ENCODE measurements around the gene NTRK1.

NTRK1 gene
- total RNA-seq, result 0.54 to 2.4 (median 1.1) reads per million in 4 donors

DNA sequence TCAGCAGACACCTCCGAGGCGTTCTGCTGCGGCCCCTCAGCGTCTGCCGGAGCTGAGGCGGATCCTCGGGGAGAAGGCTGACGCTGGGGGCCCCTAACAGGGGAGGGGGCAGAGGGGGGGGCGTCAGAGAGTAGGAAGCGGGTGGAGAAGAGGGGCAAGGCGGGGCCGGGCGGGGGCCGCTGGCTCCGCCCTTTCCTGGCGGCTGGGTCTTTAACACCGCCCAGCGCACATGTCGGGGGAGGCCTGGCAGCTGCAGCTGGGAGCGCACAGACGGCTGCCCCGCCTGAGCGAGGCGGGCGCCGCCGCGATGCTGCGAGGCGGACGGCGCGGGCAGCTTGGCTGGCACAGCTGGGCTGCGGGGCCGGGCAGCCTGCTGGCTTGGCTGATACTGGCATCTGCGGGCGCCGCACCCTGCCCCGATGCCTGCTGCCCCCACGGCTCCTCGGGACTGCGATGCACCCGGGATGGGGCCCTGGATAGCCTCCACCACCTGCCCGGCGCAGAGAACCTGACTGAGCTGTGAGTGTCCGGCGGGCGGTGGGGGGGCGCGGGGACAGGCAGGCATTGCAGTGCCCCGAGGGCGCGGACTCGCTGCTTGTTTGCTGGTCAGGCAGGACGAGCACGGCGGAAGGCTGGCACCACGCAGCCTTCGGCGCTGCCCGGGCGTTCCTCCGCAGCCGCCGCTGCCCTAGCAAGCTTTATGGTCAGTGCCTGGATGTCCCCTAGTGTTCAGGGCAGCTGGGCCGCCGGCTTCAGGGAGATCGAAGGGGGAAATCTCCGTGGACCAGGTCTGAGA is at the start of gene NTRK1:
NTRK1 (plus strand) TSS at position 238 of the 796 bp plus-strand sequence; CDS start at position 308, 70 bp downstream.
- peak; percentile 31 to 55 (median 38) for DNase-seq

DNA sequence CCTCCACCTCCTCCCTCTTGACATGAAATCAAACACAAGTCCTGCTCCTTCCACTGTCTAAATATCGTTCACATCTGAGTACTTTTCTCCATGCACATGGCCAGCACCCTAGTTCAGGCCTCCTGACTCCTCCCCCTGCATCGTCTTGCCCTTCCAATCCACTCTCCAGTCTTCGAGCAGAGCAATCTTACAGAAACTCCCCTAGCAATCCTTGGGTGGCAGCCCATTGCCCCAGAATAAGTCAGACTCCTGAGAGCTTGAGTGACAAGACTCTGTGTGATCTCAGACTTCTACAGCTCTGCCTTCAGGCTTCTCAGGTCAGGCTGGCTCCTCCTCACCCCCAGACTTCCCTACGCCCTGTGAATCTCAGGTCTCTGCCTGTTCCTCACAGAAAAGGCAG is 49.5 kb upstream of the NTRK1 start:
- DNase-seq, result no peak

DNA sequence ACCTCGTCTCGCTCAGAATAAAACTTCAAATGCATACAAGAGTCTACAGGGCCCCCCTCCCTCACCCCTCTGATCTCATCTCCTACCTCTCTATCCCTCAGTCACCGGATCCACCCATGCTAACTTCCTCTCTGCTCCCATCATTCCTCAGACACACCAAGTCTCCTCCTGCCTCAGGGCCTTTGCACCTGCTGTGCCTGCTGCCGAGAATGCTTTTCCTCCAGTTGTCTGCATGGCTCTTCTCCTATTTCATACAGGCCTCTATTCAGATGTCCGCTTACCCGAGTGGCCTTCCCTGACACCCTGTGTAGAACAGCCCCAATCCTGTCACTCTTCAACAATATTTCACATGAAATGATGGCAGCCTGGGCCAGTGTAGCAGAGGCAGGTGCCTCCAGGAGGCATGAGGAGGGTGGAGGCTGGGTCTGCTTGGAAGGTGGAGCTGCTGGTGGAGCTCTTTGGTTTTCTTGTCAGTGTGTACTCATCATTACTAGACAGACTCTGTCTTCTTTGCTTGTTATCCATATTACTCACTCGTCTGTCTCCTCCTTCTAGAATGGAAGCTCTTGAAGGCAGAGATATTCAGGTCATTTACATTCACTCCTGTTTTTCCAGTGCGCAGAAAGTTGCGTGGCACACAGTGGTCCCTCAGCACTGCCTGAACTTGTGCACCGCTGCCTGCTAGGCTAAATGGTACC is 48.2 kb upstream of the NTRK1 start:
- DNase-seq, result no peak

DNA sequence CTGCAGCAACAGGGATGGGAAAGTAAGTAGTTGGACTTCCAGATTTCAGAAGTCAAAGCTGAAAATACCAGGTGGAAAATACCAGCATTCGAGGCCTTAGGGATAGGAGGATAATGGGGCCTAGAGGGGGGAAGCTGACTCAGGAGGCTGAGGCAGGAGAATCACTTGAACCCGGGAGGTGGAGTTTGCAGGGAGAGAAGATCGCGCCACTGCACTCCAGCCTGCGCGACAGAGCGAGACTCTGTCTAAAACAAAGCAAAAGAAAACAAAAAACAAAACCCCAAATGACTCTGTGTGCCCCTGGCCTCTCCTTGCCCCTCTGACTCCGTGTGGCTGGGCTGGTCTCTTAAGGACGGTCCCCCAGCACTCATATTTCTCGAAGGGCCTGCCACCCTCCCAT is 47.4 kb upstream of the NTRK1 start:
- no peak for DNase-seq

DNA sequence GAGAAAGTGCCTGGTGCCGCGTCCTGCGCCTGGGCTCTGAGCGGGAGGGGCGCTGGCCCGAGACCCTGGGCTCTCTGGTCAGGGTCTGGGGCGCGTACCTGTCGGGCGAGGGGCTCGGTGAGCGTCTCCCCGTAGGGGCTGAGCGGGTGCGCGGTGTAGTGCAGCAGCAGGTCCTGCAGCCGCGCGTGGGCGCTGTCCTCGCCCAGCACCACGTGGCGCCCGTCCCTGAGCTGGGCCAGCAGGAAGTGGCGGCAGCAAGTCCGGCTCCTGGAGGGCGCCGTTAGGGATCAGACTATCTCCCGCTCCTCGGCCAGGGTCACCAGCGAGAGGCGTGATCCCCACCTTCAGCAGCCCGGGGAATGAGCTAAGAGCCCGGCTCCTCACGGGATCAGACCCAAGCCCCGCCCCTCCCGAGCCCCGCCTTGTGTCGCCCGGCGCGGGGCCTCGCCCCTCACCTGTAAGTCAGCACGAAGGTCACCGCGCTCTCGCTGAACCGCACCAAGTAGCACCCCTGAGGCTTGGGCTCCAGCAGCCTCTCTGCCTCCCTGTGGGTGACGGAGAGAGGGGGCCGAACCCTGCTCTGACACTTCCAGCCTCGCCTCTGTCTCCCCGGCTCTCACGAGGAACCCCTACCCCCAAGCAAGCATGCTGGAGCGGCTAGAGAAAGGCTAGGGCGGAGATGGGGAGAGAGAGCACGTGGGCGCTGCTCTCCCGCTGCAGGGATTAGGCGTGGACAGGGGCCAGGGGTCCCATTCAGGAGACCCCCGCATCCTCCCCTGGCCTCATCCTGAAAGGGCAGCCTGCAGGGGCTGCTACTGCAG is 46.7 kb upstream of the NTRK1 start:
- DNase-seq, result peak; percentile 63 to 76 (median 72)

DNA sequence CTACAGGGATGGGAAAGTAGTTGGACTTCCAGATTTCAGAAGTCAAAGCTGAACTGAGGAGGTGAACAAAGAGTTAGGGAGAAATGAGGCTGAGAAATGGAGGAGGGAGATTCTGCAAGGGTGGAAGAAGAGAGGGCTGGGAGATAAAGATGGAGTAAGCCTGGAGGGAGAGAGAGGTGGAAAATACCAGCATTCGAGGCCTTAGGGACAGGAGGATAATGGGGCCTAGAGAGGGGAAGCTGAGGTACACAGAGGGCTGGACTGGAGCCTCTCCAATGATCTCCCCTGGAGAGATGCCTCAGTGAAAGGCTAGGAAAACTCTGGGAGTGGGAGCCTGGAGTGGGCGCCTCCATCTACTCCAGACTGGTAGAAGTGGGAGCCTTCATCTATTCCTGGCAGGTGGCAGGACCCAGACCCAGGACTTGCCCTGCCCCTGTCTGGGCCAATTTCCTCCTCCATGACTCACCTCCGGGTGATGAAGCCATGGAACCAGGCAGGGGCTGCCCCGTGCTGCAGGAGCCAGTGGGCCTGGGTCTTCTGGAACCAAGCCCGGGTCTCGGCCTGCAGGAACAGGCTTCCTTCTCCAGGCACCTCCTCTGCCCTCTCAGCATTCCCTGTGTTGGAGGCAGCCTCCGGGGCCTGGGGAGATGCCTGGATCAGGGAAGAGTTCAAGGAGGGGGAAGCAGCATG is 45.9 kb upstream of the NTRK1 start:
- DNase-seq, result peak in 4 of 5 donors; percentile 26 to 52 (median 41)

DNA sequence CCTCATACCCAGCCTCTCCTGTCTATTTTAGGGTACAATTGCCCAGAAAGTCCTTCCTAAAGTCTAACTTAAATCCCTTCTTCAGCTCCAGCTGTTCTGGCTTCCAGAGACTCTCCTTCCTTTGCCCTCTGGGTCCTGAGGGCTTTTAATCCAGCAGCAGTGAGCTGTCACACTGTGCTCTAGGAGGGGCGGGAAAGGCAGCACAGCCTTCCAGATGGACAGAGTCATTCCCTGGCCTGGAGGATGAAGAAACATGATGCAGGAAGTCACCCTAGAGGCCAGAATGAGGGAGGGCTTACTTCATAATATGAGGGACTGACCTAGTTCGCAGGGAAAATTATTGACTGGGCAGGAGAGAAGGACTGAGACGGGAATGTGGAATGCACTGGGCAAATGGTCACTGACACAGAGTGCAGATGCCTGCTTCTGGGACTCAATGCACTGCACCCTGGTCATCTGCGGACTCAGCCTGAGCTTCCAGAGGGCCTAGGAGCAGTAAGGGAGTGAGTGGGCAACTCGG is 45.3 kb upstream of the NTRK1 start:
- DNase-seq, result no peak

DNA sequence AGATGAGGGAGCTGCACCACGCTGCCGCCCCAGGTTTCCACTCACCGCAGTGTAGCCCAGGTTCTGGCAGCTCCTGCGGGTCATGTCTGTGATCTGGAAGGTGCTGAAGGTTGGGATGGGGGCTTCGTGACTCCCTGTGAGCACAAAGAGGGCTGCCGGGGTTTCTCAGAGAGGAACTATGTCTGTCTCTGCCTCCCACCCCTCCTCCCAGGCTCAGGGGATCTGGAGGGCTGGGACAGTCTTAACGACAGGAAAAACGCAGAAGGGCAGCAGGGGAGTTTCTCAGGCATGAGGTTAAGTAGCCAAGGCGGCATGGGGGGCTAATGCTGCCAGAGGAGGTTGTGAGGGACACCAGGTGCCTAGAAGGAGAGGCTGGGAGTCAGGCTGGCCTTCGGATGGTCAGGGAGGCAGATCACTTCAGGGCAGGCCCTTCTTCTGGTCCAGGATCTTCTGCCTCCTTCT is 44.7 kb upstream of the NTRK1 start:
- DNase-seq, result peak in 2 of 5 donors; percentile 18 to 26

- DNase-seq, result peak; percentile 92 to 98 (median 95)
Measured at GRCh38 chr1:156816561-156817328, 43.9 kb upstream of the NTRK1 start, which contains the start of gene SH2D2A. Gene SH2D2A, minus strand, starts transcription at chr1:156816848. Its CDS starts 140 bp downstream, at chr1:156816708.

DNA sequence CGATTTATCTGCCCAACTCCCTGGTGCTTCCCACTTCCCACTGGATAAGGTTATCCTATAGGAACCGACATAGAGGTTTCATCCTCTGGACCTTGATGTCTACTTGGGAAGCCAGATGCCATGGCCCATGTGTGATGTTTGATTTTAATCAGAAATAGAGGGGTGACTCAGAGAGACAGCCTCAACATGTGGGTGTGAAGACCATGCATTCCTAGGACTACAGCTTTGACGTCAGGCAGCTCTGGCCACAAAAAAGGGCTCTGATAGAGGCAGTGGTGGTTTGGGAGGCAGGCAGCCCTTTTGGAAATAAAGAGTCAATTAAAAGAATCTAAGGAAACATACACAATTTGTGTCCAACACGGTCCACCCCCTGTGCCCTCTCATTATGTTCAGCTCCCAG is 38.9 kb upstream of the NTRK1 start:
- DNase-seq, result no peak

DNA sequence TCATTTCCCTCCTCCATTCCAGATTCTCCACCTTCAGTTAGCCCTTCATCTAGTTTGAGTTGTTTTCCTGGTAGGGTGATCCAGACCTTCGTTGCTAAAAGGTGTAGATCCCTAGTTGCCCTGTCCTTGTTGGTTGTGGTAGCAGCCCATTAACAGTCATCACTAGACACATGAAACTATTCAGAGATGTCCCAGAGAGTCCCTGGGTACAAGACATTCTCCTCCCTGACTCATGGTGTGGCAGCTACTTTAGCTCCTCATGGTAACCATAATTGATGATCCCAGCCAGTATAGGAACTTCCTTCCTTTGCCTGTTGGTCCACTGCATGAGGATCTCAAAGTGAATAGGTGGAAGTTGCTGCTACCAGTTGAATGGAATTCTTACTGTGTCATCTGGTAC is 38.0 kb upstream of the NTRK1 start:
- DNase-seq, result no peak

DNA sequence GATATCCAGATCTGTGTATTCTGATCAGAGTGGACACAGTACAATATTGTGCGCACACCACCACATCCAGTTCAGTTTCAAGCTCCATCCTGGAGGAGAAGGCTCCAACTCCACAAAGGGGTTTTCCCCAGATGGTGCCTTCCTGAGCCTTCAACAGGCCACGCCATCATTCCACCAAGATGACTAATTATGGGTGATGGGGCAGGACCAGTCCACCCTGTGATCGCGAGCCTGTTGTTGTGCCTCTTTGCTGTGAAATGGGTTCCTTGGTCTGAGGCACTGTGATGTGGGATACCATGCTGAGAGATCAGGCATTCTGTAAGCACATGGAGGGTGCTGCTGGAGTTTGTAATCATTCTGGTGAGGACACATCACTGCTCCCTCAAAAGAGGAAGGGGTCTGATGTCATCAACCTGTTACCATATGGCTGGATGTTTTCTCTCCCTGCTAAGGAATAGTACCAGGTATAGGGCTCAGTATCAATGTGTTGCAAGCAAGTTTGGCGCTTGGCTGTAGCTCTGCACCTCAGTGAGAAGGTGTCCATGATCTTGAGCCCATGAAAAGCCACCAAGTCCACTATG is 37.4 kb upstream of the NTRK1 start:
- DNase-seq, result no peak

GRCh38 chr1:156826630-156827029 is 34.0 kb upstream of the NTRK1 start:
- DNase-seq, result no peak

DNA sequence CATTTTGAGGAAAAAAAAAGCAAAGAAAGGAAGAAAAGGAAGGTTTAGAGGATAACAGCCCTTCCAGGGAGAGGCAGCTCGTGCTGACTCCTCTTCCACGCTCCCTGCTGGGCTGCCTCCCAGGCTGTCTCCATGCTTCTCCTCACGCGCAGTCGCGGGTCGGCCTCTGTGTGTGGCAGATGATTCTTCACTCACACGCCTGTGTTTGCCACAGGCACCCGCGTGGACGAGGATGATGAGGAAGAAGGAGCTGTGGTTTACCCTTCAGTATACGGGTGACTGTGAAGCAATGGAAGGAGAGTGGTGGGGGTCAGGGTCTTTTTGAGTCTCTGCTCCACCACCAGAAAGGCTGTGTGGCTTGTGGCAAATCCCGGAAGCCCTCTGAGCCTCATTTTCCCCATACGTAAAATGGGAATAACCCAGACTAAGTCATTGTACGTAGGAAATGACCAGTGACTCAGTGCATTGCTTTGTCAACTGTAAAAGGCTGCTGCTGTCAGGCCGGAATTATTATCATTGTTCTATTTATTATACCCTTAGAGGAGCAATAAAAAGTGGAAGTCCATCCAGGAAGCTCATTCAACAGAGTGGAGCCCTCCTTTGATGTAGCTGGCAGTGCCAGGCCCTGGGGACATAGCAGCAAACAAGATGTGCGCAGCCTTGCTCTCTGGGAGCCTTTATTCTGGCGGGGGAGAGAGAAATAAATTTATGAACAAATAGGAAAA is 32.1 kb upstream of the NTRK1 start:
- DNase-seq, result no peak

GRCh38 chr1:156832434-156832833 is 28.2 kb upstream of the NTRK1 start:
- DNase-seq, result no peak

GRCh38 chr1:156833603-156834002 is 27.1 kb upstream of the NTRK1 start:
- no peak for DNase-seq

DNA sequence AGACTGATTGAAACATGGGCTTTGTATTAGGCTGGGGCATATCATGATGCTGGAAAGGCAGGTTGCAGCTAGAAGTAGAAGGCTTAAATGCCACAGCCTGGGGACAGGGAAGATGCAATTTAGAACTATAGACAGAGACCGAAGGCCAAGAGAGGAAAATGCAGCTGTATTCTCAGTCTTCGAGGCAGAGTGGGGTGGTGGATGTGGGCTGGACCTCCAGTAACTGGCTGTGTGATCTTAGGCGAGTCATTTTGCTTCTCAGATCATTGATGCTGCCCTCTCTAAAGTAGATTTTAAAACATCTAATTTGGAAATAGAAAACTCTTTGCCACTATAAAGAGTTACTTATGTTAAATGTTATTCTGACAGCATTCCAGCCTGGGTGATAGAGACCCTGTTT is 26.3 kb upstream of the NTRK1 start:
- DNase-seq, result no peak

DNA sequence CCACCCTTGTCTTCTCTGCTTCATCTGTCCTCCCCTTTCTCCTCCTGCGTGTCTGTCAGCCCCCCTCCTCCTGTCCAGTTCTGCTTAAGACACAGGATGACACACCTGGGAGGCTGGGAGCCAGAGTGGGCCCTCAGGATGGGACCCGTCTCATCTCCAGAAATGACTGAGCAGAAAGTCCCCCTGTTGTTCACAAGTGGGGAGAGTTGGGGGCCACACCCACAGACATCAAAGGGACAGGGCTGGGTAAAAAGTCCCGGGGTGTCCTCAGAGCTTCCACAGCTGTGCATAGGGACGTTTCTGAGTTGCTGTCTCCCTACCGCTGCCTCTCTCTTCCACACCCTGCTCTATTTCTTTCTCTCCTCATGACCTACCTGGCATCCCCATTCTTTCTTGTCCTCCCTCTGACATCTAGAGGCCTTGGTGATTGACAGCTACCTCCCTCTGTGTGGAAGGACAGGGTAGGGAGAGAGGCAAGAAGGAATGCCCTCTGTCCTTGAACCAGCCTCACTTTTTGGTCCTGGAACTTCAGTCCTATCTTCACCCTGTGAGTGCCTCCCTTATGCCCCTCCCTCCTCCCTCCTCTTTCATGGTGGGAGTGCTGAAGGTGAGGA is 24.5 kb upstream of the NTRK1 start:
- peak in 1 of 5 donors; percentile 70 for DNase-seq

DNA sequence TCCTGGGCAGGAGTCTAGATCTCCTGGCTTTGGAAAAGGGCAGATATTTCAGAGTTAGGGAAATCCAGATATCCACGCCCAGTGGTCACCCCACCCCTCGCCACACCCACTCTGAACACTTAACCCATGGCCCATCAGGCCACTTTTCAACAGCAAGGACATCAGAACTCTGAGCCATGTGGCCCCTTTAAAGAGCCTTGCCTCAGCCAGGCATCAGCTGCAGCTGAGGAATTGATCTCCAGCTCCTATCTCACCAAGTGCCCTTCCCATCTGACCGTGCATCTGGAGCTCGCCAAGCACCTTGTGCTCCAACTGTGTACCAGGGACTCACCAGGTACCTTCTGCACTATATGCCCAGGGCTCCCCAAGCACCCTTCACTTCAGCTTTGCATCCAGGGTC is 23.8 kb upstream of the NTRK1 start:
- DNase-seq, result no peak

GRCh38 chr1:156838972-156839371 is 21.7 kb upstream of the NTRK1 start:
- peak in 2 of 5 donors; percentile 37 to 40 for DNase-seq

All from T-helper 1 cell (primary cell).